RWPE1 (cell line): Measurements from ENCODE around the gene LHFPL6.
A peak's percentile ranks its signal among the peaks of the same experiment; 100 is the strongest.

Experiments used
- CTCF ChIA-PET: fragments of 350-600 bp; sonication (Branson Sonifier 250); formaldehyde crosslinking; extraction: SDS; loops from one replicate; lab custom pipeline; 2021; lab: Yijun Ruan, JAX
- POLR2A ChIA-PET: fragments of 400-600 bp; formaldehyde crosslinking; extraction: SDS; loops from one replicate; lab custom pipeline; 2020; ENCODE audit warnings: antibody characterized with exemption; ENCODE audit not compliant: low non-redundant PET; lab: Yijun Ruan, JAX
- DNase-seq: peaks from one replicate; pipeline ENCODE4 v3.0.0; 2012; ENCODE audit warnings: low spot score
- H3K27ac ChIP-seq: fragments of 450-650 bp; 2 replicates; pipeline ENCODE4 v1.5.1; 2017
- TF ChIP-seq, protein P1 (sequence below): fragments of 450-650 bp; conservative IDR thresholded peaks from 2 replicates; pipeline ENCODE4 v1.5.1; 2017; ENCODE audit warnings: low read depth, mild to moderate bottlenecking

LHFPL6 gene

DNA sequence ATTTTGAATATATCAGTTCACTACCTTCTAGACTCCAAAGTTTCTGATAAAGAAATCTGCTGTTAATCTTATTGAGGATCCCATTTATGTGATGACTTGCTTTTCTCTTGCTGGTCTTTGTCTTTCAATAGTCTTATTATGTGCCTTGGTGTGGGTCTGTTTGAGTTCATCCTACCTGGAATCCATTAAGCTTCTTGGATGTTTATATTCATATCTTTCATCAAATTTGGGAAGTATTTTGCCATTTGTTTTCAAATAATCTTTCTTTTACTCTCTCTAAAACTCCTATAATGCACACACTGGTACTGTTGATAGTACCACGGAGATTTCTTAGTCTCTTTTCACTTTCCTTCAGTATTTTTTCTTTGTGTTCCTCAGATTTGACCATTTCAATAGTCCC lies 28.3 kb upstream of the LHFPL6 start:
- H3K27ac ChIP-seq: no peak overlapping the region
- TF ChIP-seq, protein P1, sequence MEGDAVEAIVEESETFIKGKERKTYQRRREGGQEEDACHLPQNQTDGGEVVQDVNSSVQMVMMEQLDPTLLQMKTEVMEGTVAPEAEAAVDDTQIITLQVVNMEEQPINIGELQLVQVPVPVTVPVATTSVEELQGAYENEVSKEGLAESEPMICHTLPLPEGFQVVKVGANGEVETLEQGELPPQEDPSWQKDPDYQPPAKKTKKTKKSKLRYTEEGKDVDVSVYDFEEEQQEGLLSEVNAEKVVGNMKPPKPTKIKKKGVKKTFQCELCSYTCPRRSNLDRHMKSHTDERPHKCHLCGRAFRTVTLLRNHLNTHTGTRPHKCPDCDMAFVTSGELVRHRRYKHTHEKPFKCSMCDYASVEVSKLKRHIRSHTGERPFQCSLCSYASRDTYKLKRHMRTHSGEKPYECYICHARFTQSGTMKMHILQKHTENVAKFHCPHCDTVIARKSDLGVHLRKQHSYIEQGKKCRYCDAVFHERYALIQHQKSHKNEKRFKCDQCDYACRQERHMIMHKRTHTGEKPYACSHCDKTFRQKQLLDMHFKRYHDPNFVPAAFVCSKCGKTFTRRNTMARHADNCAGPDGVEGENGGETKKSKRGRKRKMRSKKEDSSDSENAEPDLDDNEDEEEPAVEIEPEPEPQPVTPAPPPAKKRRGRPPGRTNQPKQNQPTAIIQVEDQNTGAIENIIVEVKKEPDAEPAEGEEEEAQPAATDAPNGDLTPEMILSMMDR: no peak
- ChIA-PET CTCF (interaction anchor here (1.2 kb wide), 1 partner anchor 22 kb away, joined by 3 read pairs; no protein-coding TSS in a partner anchor), POLR2A (no interaction called here)
- no peak for DNase-seq

- POLR2A ChIA-PET: no interaction called here
- CTCF ChIA-PET: interaction anchor here (0.6 kb wide), 1 partner anchor 271 kb away, joined by 3 read pairs; no protein-coding TSS in a partner anchor
- DNase-seq: no peak
- no peak overlapping the region for H3K27ac ChIP-seq
- TF ChIP-seq, protein P1: no peak
These were observed 20.5 kb upstream of the LHFPL6 start for GRCh38 chr13:39623466-39623865.

DNA sequence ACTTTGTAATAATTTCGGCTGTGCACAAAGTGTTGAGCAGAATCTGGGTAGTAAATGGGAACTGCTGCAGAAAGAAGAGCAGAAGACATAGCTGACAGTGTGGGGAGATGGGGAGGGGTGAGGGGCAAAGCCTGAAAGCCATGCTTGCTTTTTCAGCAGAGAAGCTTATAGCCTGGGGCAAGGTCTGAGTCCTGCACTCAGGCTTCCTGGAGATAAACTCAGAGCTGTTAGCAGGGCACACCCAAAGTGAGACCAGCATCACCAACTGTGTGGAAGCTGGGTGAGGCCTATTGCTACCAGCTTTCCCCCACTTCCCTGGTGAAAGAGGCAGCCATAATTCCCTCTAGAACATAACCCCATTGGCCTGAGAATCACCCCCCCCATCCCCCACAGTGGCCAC lies 15.6 kb upstream of the LHFPL6 start:
- ChIA-PET CTCF (interaction anchor here (0.7 kb wide), 1 partner anchor 17 kb away, joined by 3 read pairs; no protein-coding TSS in a partner anchor), POLR2A (interaction anchor here (0.7 kb wide), 1 partner anchor 16 kb away, joined by 5 read pairs; no protein-coding TSS in a partner anchor)
- no peak overlapping the region for H3K27ac ChIP-seq
- TF ChIP-seq, protein P1: no peak
- no peak for DNase-seq

- no peak overlapping the region for H3K27ac ChIP-seq
- DNase-seq: peak; percentile 73
- CTCF ChIA-PET: interaction anchor here (0.5 to 1.7 kb wide), 14 partner anchors 9 to 1065 kb away, joined by 3 to 11 read pairs (median 3); no protein-coding TSS in a partner anchor
- POLR2A ChIA-PET: no interaction called here
- TF ChIP-seq, protein P1: peak; percentile 90
These were observed 13.2 kb upstream of the LHFPL6 start for GRCh38 chr13:39616087-39616694.

GRCh38 chr13:39612023-39612637 lies 9.1 kb upstream of the LHFPL6 start:
- DNase-seq: peak; percentile 42
- H3K27ac ChIP-seq: no peak overlapping the region
- TF ChIP-seq, protein P1: peak; percentile 86
- CTCF ChIA-PET: interaction anchor here (0.7 to 2.8 kb wide), 25 partner anchors 9 to 1955 kb away, joined by 3 to 19 read pairs (median 4); partner anchors contain the start of genes COG6 and LHFPL6
- POLR2A ChIA-PET: no interaction called here

GRCh38 chr13:39607876-39608275 lies 4.9 kb upstream of the LHFPL6 start:
- no peak for DNase-seq
- ChIA-PET CTCF (interaction anchor here (0.6 to 2.6 kb wide), 2 partner anchors 8 to 28 kb away, joined by 5 to 11 read pairs; no protein-coding TSS in a partner anchor), POLR2A (no interaction called here)
- TF ChIP-seq, protein P1: no peak
- H3K27ac ChIP-seq: no peak overlapping the region
